ENCODE data around the gene MMD2.

GRCh38 chr7:4998910-4999309 lies 39.9 kb upstream of the MMD2 start:
- TF ChIP-seq, protein P1, sequence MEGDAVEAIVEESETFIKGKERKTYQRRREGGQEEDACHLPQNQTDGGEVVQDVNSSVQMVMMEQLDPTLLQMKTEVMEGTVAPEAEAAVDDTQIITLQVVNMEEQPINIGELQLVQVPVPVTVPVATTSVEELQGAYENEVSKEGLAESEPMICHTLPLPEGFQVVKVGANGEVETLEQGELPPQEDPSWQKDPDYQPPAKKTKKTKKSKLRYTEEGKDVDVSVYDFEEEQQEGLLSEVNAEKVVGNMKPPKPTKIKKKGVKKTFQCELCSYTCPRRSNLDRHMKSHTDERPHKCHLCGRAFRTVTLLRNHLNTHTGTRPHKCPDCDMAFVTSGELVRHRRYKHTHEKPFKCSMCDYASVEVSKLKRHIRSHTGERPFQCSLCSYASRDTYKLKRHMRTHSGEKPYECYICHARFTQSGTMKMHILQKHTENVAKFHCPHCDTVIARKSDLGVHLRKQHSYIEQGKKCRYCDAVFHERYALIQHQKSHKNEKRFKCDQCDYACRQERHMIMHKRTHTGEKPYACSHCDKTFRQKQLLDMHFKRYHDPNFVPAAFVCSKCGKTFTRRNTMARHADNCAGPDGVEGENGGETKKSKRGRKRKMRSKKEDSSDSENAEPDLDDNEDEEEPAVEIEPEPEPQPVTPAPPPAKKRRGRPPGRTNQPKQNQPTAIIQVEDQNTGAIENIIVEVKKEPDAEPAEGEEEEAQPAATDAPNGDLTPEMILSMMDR (IDR thresholded peaks at IDR 0.05): no peak
- TF ChIP-seq POLR2A (IDR thresholded peaks at IDR 0.05): no peak
